Omental fat pad (tissue), 4 donors: ENCODE results near the gene DMXL2. TPM values are rescaled to one million over a fixed set of nuclear protein-coding genes. Genes with fewer than 3 reads are reported as not detected.
A peak's percentile ranks its signal among the peaks of the same experiment; 100 is the strongest.
"Not testable (repeated sequence)": the region's sequence is repeated elsewhere in the genome, so short reads cannot be mapped to it uniquely, and the experiment has no call there.

Experiments used
- ATAC-seq: fragments of 150-250 bp; one replicate; pipeline ENCODE4 v1.9.1; 2016; ENCODE audit warnings: mild to moderate bottlenecking, moderate library complexity; ENCODE audit not compliant: low FRiP score
- DNase-seq: peaks from one replicate; pipeline ENCODE4 v3.0.0-alpha.2; 2019; ENCODE audit warnings: low spot score
- total RNA-seq, 4 donors: library from RNA; depleted of rRNA; stranded (reverse); fragments of >200 nt; gene quantifications; one replicate each; pipeline ENCODE4 v1.1.0, GENCODE V29; 2016
- TF ChIP-seq, protein P1 (sequence below), 3 donors: fragments of 450-650 bp; IDR thresholded peaks; one replicate each; pipeline ENCODE4 v1.5.1; 2016 to 2017; ENCODE audit warnings: antibody characterized with exemption in 3 of 3, mild to moderate bottlenecking in 3 of 3, moderate library complexity in 2 of 3

The DMXL2 gene
- total RNA-seq, 4 donors from 2014 or later = 47.5 to 77.2 (median 54.5) TPM

DNA sequence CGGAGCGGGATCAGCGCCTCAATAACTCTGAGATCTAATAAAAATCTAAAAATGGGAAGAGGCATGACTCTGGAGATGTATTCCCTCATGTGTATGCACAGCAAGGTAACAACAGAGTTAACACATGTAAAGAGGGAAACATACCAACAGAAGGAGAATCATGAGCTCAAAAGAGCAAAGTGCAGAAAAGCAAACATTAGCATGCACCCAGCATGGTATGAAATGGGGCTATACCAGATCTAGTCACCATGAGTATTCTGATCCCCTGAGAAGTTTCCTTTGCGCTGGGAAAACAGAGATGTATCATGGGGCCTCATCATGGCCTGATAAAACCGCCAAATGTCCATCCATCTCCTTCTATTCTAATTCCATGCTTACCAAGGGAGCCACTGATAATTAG, 152.1 kb downstream of the DMXL2 start:
- TF ChIP-seq, protein P1, sequence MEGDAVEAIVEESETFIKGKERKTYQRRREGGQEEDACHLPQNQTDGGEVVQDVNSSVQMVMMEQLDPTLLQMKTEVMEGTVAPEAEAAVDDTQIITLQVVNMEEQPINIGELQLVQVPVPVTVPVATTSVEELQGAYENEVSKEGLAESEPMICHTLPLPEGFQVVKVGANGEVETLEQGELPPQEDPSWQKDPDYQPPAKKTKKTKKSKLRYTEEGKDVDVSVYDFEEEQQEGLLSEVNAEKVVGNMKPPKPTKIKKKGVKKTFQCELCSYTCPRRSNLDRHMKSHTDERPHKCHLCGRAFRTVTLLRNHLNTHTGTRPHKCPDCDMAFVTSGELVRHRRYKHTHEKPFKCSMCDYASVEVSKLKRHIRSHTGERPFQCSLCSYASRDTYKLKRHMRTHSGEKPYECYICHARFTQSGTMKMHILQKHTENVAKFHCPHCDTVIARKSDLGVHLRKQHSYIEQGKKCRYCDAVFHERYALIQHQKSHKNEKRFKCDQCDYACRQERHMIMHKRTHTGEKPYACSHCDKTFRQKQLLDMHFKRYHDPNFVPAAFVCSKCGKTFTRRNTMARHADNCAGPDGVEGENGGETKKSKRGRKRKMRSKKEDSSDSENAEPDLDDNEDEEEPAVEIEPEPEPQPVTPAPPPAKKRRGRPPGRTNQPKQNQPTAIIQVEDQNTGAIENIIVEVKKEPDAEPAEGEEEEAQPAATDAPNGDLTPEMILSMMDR (IDR thresholded peaks at IDR 0.05) = no peak
- no peak for ATAC-seq
- DNase-seq = no peak

DNA sequence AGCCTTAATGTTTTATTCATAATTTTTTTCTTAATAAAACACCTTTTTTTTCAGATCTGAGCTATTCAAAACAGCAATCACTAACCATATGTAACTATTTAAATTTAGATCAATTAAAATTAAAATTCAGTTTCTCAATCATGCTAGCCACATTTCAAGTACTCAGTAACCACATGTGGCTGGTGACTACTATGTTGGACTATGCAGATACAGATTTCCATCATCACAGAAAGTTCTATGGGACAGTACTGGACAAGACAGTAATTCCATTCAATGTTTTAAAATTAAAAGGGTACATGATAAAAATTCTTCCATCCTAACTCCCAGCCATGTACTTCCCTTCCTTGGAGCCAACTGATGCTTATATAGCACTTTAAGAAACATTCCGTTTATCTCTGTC, 161.8 kb downstream of the DMXL2 start:
- TF ChIP-seq, protein P1 (IDR thresholded peaks at IDR 0.05) = no peak
- no peak for DNase-seq
- ATAC-seq = no peak

DNA sequence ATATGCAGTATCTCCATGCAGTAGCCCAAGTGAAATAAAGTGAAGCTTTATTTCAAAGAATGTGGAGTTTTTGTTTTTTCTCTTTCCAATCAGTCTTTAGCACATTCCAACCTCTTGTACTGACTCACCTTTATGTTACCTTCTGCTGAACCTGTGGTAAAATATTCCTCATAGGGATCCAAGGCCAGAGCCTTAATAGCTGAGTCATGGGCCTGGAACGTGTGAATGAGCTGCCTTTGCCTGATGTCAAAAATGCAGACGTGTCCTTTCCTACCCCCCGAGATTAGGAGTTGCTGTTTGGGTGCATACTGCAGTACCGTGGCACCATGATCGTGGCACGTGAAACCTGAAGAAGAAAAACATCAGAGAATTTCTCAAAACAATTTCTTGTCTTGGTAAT, 172.6 kb downstream of the DMXL2 start:
- TF ChIP-seq, protein P1 (IDR thresholded peaks at IDR 0.05) = no peak
- ATAC-seq (peak; percentile 66), DNase-seq (no peak)

DNA sequence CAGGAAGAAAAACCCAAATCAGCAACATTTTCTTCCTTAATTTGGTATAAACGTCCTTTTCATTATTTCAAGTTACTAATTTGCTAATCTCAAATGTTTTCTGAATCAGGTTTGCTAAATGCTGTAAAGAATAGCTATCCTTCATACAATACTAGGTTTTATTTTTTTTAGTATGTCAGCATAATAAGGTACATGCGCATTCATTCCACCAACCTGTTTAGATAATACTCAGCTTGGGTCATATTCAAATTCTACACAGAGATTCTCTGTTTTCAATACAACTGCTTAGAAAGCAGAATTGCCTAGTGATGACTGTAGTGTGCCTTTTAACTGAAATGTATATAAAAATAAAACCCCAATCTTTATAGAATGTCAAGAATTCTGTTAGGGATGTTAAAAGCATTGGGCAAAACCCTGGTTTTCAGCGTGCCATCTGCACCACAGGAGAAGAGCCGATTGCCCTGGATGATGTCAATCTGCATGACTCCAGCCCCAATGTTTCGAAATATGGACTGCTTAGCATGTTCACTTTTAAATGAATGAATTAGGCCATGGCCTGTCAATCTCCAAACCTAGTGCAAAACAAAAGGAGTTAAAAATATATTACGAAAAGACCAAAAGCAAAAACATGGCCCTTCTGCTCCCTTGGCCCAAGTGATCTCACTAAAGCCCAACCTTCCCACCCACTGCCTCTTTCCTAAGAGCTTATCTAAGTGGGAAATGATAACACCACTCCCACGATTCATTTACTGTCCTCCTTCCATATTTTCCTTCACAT, 173.8 kb downstream of the DMXL2 start:
- ATAC-seq = peak; percentile 52
- TF ChIP-seq, protein P1 (IDR thresholded peaks at IDR 0.05) = no peak
- no peak for DNase-seq

DNA sequence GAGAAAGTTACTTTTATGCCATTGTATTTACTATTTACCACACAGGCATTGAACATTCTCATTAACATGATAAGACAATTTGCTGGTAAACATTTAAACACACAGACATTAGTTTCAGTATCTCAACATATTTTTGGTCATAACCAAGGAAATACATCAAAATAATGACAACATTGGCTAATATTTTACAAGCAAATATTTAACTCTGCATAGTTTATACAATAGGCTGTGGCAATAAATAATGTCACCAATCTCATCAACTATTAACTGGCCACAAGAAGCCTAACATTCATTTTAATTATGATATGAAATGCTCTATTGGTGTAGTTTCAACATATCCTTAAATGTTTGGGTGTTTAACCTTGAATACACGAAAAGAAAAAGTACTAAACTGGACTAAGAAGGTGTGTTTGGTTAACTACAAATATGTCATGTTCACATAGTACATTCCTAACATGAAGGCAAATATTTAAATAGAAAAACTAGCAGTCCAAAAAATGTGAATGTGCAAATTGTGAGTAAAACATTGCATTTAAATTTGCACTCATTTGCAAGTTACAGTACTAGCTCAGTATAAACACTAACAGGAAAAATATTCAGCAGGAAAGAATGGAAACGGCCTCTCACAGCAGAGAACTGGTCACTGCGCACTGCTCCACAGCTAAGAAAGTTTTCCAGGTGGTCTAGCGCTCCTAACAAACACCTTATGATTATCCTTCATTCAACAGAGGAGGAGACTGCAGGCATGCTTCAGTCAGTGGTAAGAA, 174.5 kb downstream of the DMXL2 start:
- TF ChIP-seq, protein P1 (IDR thresholded peaks at IDR 0.05) = no peak
- no peak for ATAC-seq

DNA sequence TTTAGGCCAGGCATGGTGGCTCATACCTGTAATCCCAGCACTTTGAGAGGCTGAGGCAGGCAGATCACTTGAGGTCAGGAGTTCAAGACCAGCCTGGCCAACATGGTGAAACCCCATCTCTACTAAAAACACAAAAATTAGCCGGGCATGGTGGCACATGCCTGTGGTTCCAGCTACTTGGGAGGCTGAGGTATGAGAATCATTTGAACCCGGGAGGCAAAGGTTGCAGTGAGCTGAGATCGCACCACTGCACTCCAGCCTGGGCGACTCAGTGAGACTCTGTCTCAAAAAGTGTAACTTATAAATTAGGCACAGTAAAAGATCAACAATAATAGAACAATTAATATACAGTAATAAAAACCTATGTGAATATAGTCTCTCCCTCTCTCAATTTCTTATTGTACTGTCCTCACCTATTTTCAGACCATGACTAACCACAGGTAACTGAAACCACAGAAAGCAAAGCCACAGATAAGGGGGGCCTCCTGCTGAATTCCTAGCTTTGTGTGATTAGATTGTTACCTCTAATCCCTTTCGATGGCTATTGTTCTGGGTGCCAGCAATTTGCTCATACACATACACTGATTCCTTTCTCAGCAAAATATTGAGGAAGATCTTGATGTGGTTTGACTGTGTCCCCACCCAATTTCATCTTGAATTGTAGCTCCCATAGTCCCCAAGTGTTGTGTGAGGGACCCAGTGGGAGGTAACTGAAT, 176.4 kb downstream of the DMXL2 start:
- DNase-seq, ATAC-seq: not testable (repeated sequence)

More for the DNA sequence above, 174.5 kb downstream of the DMXL2 start:
- no peak for DNase-seq

DNA sequence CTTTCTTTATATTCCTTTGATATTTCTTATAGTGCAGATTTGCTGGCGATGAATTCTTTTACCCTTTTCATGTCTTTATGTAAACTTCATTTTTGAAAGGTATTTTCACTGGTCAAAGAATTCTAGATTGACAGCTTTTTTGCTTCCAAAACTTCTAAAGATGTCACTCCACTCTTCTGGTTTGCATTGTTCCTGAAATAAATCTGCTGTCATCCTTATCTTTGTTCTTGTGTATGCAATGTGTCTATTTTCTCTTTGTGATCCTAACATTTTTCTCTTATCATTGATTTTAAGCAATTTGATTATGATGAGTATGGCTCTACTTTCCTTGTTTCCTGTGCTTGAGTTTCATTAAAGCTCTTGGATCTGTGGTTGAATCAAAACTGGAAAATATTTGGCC, 177.8 kb downstream of the DMXL2 start:
- no peak for ATAC-seq
- TF ChIP-seq, protein P1 (IDR thresholded peaks at IDR 0.05) = no peak
- DNase-seq = no peak
